Common myeloid progenitor, CD34-positive (primary cell): Measurements from ENCODE around the gene CPA4.
A peak's percentile ranks its signal among the peaks of the same experiment; 100 is the strongest.

Experiments used
- CTCF ChIA-PET: fragments of 350-600 bp; sonication (Branson Sonifier 250); formaldehyde crosslinking; loops from one replicate; lab custom pipeline; 2021; ENCODE audit warnings: antibody characterized with exemption; lab: Charles Lee
- POLR2A ChIA-PET: fragments of 350-600 bp; sonication (Branson Sonifier 250); formaldehyde crosslinking; loops from one replicate; lab custom pipeline; 2021; ENCODE audit warnings: antibody characterized with exemption; lab: Charles Lee
- DNase-seq, 3 donors: peaks; one replicate each; pipeline versions ENCODE4 v3.0.0 to v3.0.0-alpha.2; 2013
- H3K27ac ChIP-seq, 2 experiments: 1 replicate in 1 of 2; 2 replicates in 1 of 2; pipeline ENCODE4 v1.7.0; 2013; ENCODE audit warnings: inconsistent platforms in 2 of 2, low read length in 2 of 2, mild to moderate bottlenecking in 2 of 2, low read depth in 1 of 2, moderate library complexity in 1 of 2; ENCODE audit not compliant: severe bottlenecking in 2 of 2, insufficient read depth in 1 of 2, poor library complexity in 1 of 2
- H3K27me3 ChIP-seq, 5 experiments: replicated peaks in 2 of 5; 1 replicate in 3 of 5; 2 replicates in 2 of 5; pipeline versions ENCODE4 v1.6.1 to v1.7.0; 2013; ENCODE audit warnings: low read length in 4 of 5, mild to moderate bottlenecking in 2 of 5, moderate library complexity in 2 of 5, inconsistent platforms in 1 of 5; ENCODE audit not compliant: insufficient read depth in 5 of 5, control insufficient read depth in 4 of 5
- H3K36me3 ChIP-seq, 4 experiments: 1 replicate in 2 of 4; 2 replicates in 2 of 4; pipeline versions ENCODE4 v1.6.1 to v1.7.0; 2013; ENCODE audit warnings: low read length in 3 of 4, control low read depth in 1 of 4, mild to moderate bottlenecking in 1 of 4; ENCODE audit not compliant: control insufficient read depth in 4 of 4, insufficient read depth in 4 of 4
- H3K4me1 ChIP-seq, 4 experiments: 1 replicate in 3 of 4; 2 replicates in 1 of 4; pipeline versions ENCODE4 v1.6.1 to v1.7.1; 2013; ENCODE audit warnings: low read length in 3 of 4, mild to moderate bottlenecking in 3 of 4, control low read depth in 1 of 4, inconsistent platforms in 1 of 4, moderate library complexity in 1 of 4; ENCODE audit not compliant: control insufficient read depth in 4 of 4, insufficient read depth in 4 of 4; ENCODE audit errors: control extremely low read depth in 1 of 4
- H3K4me3 ChIP-seq, 7 experiments: 1 replicate in 4 of 7; 2 replicates in 3 of 7; pipeline versions ENCODE4 v1.5.1 to v1.7.0; 2013; ENCODE audit warnings: mild to moderate bottlenecking in 7 of 7, low read length in 6 of 7, moderate library complexity in 6 of 7, inconsistent platforms in 2 of 7, low read depth in 2 of 7, control low read depth in 1 of 7; ENCODE audit not compliant: insufficient read depth in 4 of 7, control insufficient read depth in 1 of 7; ENCODE audit errors: extremely low read depth in 1 of 7
- H3K9me3 ChIP-seq, 5 experiments: 1 replicate in 4 of 5; 2 replicates in 1 of 5; pipeline versions ENCODE4 v1.6.1 to v1.7.1; 2013; ENCODE audit warnings: low read length in 4 of 5, mild to moderate bottlenecking in 2 of 5, inconsistent platforms in 1 of 5, low read depth in 1 of 5, moderate library complexity in 1 of 5; ENCODE audit not compliant: control insufficient read depth in 4 of 5, insufficient read depth in 2 of 5; ENCODE audit errors: control extremely low read depth in 1 of 5
- WGBS: methylation state at CpG from one replicate; pipeline ENCODE4 v1.1.5; 2013; ENCODE audit not compliant: insufficient coverage; 5-methylcytosine and 5-hydroxymethylcytosine counted together

Gene CPA4

DNA sequence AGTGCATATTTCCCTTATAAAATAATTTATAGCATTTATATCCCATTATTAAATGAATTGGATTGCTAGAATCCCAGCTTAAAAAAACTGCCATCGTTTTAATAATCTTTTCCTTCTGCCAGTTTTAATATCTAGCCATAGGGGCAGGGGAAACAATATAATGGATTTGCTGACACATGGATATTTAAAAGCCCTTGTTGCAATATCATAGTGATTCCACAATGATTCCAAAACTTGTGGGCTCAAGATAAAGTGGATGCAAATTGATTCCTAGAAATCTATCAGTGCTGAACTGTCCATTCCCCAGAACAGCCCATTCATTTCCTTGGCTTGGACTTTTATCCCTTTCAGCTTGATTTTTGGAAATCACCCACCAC is 23.7 kb upstream of the CPA4 start:
- peaks cover 0 to 2% (median 0%) of the 10 kb centered on the region in 5 experiments for H3K9me3 ChIP-seq
- peaks cover 6 to 23% (median 16%) of the 10 kb centered on the region in 4 experiments for H3K4me1 ChIP-seq
- no peak for DNase-seq
- no peak overlapping the region for H3K27ac ChIP-seq
- H3K27me3 ChIP-seq = no peaks in the 10 kb centered on the region
- H3K4me3 ChIP-seq = no peak overlapping the region
- CTCF ChIA-PET = no interaction called here
- POLR2A ChIA-PET = no interaction called here
- WGBS = no CpG with 5 or more reads among the region's 1 CpG
- H3K36me3 ChIP-seq = no peaks in the 10 kb centered on the region

DNA sequence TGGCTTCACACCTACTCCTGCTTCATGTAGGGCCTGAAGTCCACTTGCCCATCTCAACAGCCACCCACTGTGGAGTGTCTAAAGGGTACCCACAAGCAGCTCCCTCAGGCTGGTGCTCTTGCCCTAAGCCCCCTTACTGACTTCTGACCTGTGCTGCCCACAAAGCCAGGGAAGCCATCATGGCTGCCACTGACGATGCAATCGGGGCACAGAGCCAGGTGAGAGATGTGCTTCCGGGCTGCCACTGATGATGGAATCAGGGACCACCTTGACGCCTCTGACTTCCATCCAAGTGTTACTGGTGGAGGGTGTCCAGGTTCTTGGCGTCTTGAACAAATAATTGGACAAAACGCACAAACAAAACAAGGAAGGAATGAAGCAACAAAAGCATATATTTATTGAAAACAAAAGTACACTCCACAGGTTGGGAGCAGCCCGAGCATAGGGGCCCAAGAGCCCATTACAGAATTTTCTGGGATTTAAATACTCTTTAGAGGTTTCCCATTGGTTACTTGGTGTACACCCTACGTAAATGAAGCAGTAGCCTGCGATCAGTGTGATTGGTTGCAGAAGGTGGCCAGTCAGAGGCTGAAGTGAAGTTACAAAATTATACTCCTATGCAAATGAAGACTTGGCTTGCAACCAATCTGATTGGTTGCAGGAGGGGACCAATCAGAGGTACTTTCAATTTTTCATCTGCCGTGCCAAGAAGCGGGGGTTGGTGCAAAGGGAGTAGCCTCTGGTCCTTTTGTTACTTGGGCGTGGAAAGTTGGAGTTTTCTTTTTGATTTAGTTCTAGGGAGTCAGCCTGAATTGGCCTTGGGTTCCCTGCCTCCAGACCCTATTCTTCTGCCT is 21.8 kb upstream of the CPA4 start:
- H3K27me3 ChIP-seq = no peaks in the 10 kb centered on the region
- no peak overlapping the region for H3K27ac ChIP-seq
- peaks cover 6 to 28% (median 16%) of the 10 kb centered on the region in 4 experiments for H3K4me1 ChIP-seq
- ChIA-PET CTCF (no interaction called here), POLR2A (no interaction called here)
- H3K9me3 ChIP-seq = no peaks in the 10 kb centered on the region
- 94% methylated on average over 8 of the region's 12 CpGs for WGBS
- H3K4me3 ChIP-seq = no peak overlapping the region
- H3K36me3 ChIP-seq = no peaks in the 10 kb centered on the region
- no peak for DNase-seq

DNA sequence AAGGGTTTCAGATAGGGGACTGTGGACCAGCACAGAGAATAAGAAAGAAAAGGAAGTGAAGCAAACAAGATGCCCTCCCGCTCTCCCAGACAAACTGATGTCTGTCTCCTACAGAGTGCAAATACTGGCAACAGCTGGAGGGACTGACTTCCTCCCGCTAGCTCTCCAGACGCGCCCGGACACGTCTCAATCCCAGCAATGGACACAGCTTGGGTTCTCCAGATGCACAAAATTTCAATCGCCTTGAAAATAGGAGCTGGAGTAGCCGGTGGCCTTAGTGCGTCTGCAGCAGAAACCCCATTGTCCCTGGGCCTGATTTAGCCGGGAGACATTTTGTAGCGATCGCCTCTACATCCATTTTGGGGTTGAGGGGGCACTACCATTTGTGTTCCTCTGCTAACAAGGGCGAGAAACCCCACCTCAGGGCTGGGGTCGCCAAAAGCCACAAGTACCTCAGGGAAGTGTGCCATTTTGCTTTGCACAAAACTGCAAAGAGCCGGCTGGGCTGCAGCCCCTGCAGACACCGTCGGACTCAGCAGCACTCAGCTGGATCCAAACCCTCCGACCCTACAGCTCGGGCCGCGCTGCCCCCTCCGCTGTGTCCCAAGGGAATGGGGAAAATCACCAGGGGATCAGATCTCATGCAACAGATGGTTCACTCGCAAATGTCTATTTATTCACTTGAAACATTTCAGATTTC is 20.4 kb upstream of the CPA4 start:
- DNase-seq = no peak
- Histone ChIP-seq H3K36me3 (no peaks in the 10 kb centered on the region), H3K27ac (no peak overlapping the region), H3K4me1 (peaks cover 6 to 28% (median 16%) of the 10 kb centered on the region in 4 experiments), H3K9me3 (no peaks in the 10 kb centered on the region), H3K27me3 (no peaks in the 10 kb centered on the region), H3K4me3 (peak overlapping the region in 5 of 7 experiments; percentile 40 to 76 (median 59))
- POLR2A ChIA-PET = no interaction called here
- WGBS = 95% methylated on average over 22 of the region's 23 CpGs
- CTCF ChIA-PET = no interaction called here

DNA sequence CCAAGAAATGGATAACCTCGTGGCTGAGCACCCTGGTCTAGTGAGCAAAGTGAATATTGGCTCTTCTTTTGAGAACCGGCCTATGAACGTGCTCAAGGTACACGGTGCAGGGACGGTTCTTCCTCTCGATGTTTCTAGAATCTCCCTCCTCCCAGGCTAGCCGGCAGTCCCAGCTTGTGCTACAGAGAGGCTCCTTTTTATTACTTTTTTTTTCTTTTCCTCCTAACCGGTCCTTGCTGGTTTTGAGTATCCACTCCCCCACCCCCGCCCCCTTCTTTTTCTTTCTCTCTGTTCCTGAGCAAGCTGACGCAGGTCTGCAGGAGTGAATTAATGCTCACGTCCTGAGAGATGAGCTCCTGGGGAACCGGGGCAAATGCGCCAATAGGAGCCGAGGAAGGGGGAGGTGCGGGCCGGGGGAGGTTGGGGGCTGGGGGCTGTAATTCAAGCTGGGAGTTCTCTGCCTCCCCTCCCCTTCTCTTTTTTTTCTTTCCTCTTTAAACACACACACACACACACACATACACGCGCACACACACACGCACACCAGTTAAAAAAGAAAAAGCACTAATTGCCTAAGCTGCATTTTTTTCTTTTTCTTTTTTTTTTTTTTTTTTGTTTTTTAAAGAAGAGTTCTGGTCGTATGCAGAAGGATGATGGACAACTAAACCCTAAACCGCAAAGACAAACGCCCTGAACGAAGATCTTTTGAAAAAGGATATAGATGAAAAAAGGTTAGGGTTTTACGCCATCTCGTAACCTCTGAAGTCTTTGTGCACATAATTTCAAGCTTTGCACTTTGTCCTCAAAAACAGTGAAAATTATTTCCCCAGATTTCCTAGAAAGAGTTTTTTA is 19.7 kb upstream of the CPA4 start:
- Histone ChIP-seq H3K27ac (no peak overlapping the region), H3K36me3 (no peaks in the 10 kb centered on the region), H3K9me3 (no peaks in the 10 kb centered on the region), H3K27me3 (no peaks in the 10 kb centered on the region), H3K4me3 (peak overlapping the region in 6 of 7 experiments; percentile 34 to 76 (median 62)), H3K4me1 (peaks cover 6 to 28% (median 16%) of the 10 kb centered on the region in 4 experiments)
- CTCF ChIA-PET = interaction anchor here (0.6 to 1.1 kb wide), 2 partner anchors 15 to 18 kb away, joined by 3 read pairs; no protein-coding TSS in a partner anchor
- peak; percentile 55 to 84 (median 68) for DNase-seq
- WGBS = 2% methylated on average over 9 of the region's 25 CpGs
- POLR2A ChIA-PET = interaction anchor here (0.5 kb wide), 1 partner anchor 218 kb away, joined by 3 read pairs; no protein-coding TSS in a partner anchor

DNA sequence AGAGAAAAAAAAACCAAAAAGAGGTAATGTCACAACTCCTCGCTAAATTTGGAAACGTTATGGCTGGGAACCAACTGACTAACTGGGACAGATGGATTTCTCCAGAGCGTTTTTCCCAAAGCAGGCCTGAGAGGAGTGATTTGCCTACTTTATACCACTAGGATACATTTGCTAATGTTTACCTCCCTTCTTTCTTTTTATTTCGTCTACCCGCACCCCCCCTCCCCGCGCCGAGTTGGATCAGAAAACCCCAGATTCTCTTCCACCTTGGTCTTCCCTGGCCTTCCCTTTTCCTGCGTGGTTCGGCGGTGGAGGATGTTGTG is 19.1 kb upstream of the CPA4 start:
- Histone ChIP-seq H3K27me3 (no peaks in the 10 kb centered on the region), H3K27ac (no peak overlapping the region), H3K4me1 (peaks cover 6 to 28% (median 16%) of the 10 kb centered on the region in 4 experiments), H3K4me3 (peak overlapping the region in 5 of 7 experiments; percentile 49 to 76 (median 64)), H3K36me3 (no peaks in the 10 kb centered on the region), H3K9me3 (no peaks in the 10 kb centered on the region)
- ChIA-PET POLR2A (no interaction called here), CTCF (interaction anchor here (0.6 to 1.1 kb wide), 2 partner anchors 14 to 18 kb away, joined by 3 read pairs; no protein-coding TSS in a partner anchor)
- WGBS = 46% methylated on average over 8 of the region's 11 CpGs
- no peak for DNase-seq

DNA sequence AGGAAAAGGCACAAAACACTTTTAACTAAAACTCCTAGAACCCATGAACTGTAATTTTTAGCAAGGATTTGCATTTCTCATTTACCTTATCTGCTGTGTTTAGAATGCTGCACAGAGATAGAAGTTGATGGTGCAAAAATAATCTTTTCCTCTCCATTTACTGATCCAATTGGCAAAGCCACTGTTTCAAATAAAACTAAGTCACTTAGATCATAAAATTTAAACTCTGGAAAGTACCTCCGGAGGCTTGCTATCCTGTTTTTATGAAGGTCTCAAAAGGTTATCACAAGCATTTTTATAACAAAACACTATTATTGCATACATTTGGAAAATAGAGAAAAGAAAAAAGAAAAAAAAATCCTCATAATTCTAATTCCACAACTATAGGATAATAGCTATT is 18.7 kb upstream of the CPA4 start:
- Histone ChIP-seq H3K27me3 (no peaks in the 10 kb centered on the region), H3K4me1 (peaks cover 6 to 28% (median 16%) of the 10 kb centered on the region in 4 experiments), H3K27ac (no peak overlapping the region), H3K36me3 (no peaks in the 10 kb centered on the region), H3K4me3 (peak overlapping the region in 1 of 7 experiments; percentile 76), H3K9me3 (no peaks in the 10 kb centered on the region)
- ChIA-PET POLR2A (no interaction called here), CTCF (interaction anchor here (0.6 to 1.1 kb wide), 2 partner anchors 14 to 19 kb away, joined by 3 read pairs; no protein-coding TSS in a partner anchor)
- DNase-seq = no peak
- WGBS = no CpG with 5 or more reads among the region's 1 CpG
